ENCODE results near the gene MIER2. TPM values are rescaled to one million over a fixed set of nuclear protein-coding genes. Genes with fewer than 3 reads are reported as not detected.
"Not testable (repeated sequence)": the region's sequence is repeated elsewhere in the genome, so short reads cannot be mapped to it uniquely, and the experiment has no call there.

Gene MIER2, protein sequence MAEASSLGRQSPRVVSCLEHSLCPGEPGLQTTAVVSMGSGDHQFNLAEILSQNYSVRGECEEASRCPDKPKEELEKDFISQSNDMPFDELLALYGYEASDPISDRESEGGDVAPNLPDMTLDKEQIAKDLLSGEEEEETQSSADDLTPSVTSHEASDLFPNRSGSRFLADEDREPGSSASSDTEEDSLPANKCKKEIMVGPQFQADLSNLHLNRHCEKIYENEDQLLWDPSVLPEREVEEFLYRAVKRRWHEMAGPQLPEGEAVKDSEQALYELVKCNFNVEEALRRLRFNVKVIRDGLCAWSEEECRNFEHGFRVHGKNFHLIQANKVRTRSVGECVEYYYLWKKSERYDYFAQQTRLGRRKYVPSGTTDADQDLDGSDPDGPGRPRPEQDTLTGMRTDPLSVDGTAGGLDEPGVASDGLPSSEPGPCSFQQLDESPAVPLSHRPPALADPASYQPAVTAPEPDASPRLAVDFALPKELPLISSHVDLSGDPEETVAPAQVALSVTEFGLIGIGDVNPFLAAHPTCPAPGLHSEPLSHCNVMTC
- total RNA-seq: 10 to 100 TPM in 3 of 4 donors, 1 to 10 TPM in 1; 8.6 to 25.7 (median 16.6) TPM

DNA sequence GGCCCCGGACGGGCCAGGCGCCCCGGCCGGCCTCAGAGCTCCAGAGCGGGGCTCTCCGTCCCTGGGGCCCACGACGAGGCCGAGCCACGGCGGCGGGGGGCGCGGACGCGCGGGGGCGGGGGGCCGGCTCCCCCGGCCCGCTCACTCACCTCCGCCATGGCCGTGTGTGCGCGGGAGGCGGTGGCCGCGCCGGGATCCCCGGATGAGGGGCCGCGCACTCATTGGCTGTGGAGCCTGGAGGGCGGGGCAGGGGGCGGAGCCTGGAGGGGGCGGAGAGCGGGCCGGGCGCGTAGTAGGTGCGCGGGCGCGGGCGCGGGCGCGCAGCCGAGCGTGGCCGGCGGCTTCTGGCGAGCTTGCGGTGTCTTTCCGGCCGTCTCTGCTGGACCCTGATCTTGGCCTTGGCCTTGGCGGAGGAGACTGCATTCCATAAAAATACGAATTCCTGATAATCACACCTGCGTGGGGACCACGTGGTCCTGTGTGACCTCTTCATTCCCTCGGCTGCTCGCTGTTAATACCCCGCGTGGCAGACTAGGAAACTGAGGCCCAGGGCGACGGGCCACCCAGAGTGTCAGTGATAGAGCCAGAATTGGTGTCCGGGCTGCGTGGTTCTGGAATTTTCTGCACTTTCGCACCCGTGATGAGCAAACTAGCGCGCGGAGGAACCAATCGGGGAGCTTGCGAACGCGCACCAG lies at the start of gene MIER2:
Gene MIER2, minus strand, starts transcription at position 172 of the 695 bp plus-strand sequence. Its CDS starts 14 bp downstream, at position 158.
- ATAC-seq (ENCODE audit: low FRiP score) (peak; percentile 87), DNase-seq (ENCODE audit: low spot score) (peak; percentile 80)
- TF ChIP-seq, protein P1, sequence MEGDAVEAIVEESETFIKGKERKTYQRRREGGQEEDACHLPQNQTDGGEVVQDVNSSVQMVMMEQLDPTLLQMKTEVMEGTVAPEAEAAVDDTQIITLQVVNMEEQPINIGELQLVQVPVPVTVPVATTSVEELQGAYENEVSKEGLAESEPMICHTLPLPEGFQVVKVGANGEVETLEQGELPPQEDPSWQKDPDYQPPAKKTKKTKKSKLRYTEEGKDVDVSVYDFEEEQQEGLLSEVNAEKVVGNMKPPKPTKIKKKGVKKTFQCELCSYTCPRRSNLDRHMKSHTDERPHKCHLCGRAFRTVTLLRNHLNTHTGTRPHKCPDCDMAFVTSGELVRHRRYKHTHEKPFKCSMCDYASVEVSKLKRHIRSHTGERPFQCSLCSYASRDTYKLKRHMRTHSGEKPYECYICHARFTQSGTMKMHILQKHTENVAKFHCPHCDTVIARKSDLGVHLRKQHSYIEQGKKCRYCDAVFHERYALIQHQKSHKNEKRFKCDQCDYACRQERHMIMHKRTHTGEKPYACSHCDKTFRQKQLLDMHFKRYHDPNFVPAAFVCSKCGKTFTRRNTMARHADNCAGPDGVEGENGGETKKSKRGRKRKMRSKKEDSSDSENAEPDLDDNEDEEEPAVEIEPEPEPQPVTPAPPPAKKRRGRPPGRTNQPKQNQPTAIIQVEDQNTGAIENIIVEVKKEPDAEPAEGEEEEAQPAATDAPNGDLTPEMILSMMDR (IDR thresholded peaks at IDR 0.05): no peak

DNA sequence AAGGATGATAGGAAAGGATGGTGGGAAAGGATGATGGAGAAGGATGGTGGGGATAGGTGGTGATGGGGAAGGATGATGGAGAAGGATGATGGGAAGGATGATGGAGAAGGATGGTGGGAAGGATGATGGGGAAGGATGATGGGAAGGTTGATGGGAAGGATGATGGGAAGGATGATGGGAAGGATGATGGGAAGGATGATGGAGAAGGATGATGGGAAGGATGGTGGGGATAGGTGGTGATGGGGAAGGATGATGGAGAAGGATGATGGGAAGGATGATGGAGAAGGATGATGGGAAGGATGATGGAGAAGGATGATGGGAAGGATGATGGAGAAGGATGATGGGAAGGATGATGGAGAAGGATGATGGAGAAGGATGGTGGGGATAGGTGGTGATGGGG lies 49.0 kb upstream of the MIER2 start:
- not testable (repeated sequence) for ATAC-seq (ENCODE audit: low FRiP score); DNase-seq (ENCODE audit: low spot score)

DNA sequence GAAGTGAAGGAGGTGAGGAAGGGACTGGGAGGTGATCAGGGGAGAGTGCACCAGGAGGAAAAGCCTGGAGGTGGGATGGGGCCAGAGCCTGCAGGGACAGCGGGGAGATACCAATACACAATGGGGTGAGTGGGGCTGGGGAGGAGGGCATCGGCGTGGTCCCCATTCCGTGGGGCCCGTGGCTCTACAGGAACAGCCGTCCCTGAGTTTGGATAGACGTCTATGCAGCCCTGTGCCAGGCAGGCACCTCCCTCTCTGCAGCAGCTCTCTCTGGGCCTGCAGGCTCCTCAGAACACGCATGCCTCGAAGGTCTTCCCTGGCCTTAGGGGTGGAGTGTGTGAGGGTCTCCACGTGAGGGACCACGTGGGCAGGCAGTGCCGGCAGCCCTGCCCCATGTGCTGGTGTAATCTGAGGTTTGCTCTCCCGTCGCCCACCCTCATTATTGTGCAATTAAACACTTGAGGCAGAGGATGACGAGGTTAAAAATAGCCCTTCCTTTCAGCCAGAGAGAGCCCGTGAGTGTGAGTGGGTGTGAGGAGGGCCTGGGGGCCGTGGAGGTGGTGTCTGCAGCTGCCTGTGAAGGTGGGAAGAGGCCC lies 47.9 kb upstream of the MIER2 start:
- TF ChIP-seq, protein P1 (IDR thresholded peaks at IDR 0.05): no peak
- DNase-seq (ENCODE audit: low spot score) (no peak), ATAC-seq (ENCODE audit: low FRiP score) (no peak)

DNA sequence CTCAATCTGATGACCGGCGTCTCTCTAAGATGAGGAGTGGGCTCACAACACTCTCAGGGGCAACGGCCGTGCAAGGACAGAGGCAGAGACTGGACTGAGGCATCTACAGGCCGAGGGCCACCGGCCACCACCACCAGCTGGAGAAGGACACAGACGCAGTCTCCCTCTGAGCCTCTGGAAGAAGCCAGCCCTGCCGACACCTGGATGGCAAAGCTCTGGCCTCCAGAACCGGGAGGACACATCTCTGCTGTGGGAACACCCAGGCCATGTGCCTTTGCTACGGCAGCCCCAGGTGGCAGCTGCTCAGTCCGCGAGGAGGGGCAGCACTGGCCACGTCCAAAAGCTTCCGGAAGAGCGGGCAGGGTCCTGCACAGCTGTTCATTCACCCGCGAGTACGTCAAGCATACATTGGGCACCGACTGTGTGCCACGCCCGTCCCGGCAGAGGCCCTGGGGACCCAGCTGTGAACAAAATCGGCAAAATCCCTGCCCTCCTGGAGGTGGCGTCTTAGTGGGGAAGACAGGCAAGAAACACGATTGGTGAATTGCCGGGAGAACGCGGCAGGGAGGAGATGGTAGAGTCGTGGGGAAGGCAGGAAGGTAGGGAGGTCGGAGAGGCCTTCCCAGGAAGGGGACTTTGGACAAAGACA lies 47.3 kb upstream of the MIER2 start:
- TF ChIP-seq, protein P1 (IDR thresholded peaks at IDR 0.05): no peak
- no peak for ATAC-seq (ENCODE audit: low FRiP score)
- no peak for DNase-seq (ENCODE audit: low spot score)

DNA sequence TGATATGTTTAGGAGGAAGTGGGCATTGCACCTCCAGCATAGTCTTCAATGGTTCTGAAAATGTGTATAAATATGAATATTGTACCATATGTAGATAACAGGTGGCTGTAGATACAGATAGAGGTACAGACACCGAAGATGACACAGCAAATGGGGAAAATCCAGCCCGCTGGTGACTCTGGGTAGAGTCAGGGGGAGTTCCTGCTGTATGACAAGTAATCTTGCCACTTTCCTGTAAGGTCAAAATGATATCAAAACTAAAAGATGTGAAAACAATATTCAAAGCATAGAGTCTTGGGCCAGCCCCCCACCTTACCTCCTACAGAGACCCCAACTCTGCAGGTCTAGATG lies 46.6 kb upstream of the MIER2 start:
- no peak for DNase-seq (ENCODE audit: low spot score)
- no peak for ATAC-seq (ENCODE audit: low FRiP score)
- TF ChIP-seq, protein P1 (IDR thresholded peaks at IDR 0.05): no peak

DNA sequence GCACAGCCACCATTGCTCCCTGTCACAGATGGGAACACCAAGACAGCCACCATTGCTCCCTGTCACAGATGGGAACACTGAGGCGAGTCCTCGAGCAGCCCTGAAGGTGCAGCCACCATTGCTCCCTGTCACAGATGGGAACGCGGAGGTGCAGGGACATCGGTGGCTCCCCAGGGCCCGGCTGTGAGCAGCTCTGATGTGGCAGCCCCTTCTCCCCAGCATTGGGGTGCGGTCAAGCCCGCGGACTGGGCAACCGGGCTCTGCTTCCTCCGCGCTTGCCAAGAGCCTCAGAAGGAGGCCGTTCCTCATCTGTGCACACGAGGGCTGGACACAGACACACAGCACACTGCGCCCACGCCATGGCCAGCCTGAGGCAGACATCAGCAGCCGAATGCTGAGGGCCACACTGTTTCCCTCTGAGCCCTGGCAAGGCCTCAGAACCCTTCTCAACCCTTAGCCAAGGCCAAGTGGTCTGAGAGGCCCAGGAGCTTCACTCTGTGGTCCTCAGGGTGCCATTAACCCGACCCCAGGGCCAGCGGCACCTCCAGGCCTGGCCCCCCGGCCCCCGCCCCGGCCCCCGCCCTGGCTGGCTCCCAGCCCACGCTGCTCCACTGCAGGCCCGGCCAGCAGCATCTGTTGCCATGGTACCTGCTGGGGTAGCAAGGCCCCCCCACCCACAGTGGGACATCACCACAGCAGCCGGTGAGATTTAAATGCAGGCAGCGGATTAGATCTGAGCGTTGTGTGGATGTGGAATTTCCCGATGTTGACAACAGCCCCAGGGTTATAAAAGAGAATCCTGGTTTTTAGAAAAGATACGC lies 46.0 kb upstream of the MIER2 start:
- no peak for DNase-seq (ENCODE audit: low spot score)
- TF ChIP-seq, protein P1 (IDR thresholded peaks at IDR 0.05): no peak
- no peak for ATAC-seq (ENCODE audit: low FRiP score)

Data from omental fat pad (tissue), 4 donors.